Measurements from ENCODE around the gene CCDC154.

CCDC154 gene

DNA sequence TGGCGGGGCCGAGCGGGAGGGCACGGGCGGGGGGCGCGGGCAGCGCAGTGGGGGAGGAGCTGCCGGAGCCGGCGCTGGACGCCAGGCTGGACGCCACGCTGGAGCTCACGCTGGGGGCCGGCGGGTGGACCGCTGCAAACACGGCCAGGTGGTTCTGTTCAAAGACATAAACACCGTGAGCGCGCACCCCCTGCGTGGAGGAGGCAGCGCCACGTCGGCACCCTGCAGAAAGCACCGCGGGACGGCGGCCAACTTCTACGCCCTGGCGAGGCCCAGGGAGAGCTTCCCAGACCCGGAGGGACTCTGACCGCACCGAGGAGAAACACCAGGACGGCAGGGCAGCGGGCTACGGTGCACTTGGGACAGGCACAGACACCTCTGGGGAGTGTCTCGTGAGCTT is 59.1 kb downstream of the CCDC154 start:
- DNase-seq: no peak
